Activated CD4-positive, alpha-beta T cell treated with anti-CD3 and anti-CD28 coated beads, Interleukin-2, Interleukin-4, amounts not matched to agents 100 ng/mL and 50 ng/mL, durations not matched to agents 16 hours and 8 hours (primary cell): ENCODE measurements around the gene SH3RF3.

ENCODE experiments used
- DNase-seq: peaks from one replicate; pipeline ENCODE4 v3.0.0-alpha.2; 2020; ENCODE audit warnings: low spot score

SH3RF3 gene

DNA sequence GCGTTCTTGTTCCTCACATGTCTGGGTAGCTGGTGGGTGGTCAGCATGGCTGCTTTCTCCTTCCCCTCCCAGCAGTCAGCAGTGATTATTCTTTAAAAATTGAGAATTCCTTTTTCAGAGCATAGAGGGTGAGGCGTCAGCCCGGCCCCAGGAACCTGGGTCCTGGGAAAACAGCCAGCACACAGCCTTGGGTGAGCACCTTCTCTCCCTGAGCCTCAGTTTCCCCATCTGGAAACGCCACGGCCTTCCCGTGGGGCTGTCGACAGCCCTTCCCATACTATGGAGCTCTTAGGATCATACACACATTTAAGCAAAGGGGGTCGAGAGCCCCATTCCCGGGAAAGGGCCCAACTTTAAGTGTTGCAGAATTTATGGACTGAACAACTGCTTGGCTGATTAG is 73.5 kb downstream of the SH3RF3 start:
- no peak for DNase-seq

DNA sequence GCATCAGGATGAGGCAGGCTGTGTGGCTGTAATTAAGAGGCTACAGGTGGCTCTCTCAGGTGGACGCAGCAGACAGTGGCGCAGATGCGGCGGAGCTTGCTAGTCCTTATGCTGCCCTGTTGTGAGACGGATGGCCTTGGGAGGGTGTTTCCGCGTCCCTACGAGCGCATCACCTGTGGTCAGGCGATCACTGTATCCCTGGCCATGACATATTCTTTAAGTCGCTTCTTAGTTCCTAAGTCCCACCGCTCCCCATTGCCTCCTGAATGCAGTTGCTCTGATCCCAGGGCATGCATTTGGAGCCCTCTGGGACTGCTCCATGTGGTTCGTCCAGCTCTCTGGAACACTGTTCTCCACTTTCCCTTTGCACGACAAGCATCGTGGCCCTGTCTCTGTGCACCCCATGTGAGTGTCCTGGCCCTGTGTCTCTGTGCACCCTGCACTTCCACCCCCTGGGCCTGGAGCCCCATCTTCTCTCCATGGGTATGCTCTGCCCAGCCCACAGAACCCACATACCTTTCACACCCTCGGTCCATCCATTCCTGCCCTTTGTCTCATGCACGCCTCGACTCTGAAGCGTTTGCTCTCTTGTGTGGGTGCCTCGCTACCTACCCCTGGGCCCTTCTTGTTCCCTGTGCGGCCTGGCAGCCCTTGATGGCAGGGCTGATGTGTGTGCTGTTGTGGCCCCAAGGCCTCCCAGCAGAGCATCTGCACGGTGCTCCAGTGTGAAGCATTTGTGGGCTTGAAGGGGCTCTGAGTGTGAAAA is 74.4 kb downstream of the SH3RF3 start:
- DNase-seq: no peak

DNA sequence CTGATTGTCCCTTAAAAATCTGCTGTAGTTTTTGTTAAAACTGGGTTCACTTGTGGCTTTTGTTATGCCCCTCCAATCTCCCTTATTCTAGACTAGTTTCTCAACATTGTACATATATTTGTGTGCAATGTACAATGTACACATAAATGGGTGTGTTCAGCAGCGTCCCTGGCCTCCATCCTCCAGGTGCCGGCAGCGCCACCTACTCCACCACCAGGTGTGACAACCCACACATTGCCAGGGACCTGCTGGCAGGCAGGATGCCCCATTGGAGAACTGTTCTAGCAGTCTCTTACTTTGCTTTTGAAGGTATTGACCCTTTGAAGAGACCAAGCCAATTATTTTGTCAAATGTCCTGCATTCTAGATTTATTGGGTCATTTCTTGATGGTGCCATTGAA is 75.4 kb downstream of the SH3RF3 start:
- DNase-seq: no peak

DNA sequence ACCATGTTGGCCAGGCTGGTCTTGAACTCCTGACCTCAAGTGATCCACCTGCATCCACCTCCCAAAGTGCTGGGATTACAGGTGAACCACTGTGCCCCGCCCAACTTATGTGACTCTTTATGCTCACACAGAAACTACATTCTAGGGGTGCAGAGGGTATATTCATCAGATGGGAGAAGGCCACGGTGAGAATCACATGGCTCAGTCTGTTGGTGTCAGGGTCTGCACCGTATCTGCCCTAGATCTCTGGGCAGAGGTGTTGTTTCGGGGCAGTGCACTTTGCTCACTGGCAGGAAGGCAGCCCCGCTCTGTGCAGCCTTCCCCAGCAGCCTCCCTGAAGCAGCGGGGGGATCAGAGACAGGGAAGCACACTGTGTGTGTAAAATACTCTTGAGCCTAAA is 76.4 kb downstream of the SH3RF3 start:
- DNase-seq: no peak

DNA sequence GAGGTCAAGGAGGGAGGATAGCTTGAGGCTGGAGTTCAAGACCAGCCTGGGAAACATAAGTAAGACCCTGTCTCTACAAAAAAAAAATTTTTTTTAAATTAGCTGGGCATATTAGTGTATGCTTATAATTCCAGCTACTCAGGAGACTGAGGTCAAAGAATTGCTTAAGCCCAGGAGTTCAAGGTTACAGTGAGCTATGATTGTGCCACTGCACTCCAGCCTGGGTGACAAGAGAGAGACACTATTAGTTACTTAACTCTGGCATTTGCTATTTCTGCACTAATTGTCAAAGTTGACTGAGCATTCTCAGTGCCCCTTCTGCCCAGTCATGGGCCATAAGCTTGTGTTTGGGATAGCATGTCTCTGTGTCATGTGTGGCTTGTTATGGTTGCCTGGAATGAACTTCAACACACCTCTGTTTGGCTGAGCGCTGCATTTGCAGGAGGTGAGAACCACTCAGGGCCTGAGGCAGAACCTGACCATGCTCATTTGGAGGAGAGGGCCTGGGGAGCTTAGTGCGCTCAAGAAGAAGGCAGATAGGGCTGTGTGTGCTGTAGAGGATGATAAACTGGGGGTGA is 77.7 kb downstream of the SH3RF3 start:
- no peak for DNase-seq

DNA sequence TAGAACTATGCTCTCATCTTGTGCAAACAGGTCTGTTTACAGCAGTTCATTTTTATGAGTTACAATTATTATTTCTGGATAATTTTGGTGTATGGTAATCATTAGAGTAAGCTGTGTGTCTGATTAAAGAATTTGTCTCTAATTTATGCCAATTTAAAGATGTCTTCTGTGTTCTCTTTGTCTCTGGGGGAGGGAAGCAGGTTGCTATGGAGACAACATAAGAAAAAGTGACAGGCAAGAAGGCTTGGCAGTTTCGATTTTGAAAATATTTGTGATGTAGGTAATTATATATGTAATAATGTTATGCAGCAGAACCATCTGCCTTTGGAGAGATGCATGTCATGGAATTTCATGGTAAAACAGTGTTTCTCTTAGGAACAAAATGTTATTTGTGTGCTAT is 78.2 kb downstream of the SH3RF3 start:
- no peak for DNase-seq

DNA sequence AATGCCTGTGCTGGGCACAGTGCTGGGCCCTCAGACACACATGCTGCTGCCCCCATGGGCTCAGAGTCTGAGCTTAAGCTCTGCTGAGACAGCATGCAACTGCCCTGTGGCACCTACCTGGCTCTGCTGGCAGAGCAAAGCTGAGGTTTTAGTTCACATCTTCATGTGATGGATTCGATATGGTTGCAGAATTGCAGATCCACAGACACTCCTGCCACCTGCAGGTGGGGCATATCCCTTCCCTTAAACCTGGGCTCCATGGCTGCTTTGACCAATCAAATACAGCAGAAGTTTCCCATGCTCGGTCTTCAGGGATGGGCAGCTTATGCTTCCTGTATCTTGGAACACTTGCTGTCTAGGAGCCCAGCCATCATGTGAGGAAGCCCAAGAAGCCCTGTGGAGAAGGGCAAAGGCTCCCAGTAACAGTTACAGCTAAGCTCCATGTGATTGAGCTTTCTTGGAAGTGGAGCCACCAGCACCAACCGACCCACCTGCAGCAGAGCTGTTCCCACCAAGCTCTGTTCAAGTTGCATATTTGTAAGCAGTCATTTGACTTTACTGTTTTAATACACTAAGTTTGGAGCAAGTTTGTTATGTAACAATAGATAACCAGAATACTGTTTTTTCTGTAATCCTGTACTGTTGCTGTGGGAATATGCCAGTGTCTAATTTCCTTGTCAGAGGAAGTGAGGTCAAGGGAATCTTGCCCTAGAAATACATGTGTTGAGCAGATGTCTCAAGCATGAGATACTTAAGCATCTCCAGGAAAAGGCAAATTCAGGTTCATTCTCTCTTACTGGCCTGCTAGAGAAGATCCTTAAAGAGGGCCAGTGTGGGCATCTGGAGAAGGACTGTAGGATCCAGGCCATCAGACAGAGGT is 79.3 kb downstream of the SH3RF3 start:
- DNase-seq: no peak

DNA sequence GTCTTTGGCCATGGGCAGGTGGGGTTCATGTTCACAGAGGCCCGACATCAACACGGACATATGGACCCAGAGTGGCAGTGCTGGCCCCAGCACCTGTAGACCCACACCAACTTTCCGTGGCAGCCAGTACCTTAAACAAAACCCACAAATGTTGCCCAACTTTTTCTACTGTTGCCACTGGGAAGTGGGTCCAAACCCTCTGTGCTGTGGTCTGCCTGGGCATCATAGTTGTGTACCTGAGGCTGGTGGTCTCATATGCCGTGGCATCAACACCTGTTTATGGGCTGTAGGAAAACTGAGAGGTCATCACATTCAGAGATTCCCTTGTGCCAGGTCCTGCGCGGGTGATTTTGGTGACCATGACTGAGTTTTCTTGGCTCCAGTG is 79.9 kb downstream of the SH3RF3 start:
- no peak for DNase-seq

DNA sequence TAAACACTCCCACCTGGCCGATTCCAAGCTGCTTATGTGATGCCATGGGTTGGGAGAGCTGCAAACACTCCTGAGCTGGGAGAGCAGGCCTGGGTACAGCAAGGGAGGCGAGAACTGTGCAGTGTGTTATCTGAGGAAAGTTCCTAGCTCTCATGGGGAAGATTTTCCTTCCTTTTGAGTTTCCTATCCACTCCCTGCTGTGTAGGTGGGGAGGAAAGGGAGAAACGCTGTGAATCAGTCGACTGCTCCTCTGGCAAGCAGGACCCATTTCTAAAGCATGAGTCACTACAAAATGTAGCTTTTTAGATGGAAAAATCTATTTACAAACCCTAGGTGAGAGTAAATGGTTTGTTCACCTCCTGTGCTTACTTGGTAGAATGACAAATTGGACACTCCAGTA is 80.4 kb downstream of the SH3RF3 start:
- DNase-seq: no peak

DNA sequence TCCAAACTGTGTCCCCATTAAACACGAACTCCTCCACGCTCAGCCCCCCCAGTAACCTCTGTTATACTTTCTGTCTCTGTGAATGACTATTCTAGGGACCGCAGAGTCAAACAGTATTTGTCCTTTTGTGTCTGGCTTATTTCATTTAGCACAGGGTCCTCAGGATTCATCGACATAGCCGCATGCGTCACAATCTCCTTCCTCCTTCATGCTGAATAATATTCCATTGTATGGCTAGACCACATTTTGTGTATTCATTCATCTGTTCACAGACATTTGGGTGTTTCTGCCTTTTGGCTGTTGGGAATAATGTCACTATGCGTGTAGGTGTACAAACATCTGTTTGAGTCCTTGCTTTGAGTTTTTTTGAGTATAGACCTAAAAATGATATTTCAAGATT is 80.9 kb downstream of the SH3RF3 start:
- DNase-seq: no peak

DNA sequence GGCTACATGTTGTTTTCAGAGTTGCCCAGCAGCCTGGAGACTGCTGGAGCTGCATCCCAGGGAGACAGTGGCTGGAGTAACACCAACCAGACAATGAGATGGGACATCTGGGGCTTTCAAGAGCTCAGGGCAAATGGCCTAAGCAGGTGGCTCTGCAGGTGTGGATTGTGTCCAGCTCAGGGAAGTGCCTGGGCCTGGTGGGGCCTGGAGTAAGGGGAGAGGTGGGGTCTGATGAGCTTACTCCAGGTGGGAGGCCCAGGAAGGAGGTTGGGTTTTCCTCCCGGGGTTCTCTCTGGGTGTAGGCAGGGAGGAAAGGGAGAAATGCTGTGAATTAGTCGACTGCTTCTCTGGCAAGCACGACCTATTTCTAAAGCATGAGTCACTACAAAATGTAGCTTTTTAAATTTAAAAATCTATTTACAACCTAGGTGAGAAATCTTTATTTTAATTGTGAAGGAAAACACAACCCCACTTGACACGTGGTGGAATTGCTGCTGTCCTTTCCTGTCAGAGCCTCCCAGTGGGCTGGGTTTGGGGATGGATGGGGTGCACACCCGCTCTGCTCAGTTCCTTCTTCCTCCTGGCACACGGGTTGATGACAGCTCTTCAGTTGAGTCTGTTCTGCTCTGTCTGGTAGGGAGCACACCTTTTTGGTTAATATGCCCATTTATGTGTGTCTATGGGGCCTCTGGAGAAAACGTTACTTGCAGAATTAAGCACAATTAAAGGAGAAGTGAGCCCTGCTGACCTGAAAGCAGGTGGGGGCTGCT is 81.6 kb downstream of the SH3RF3 start:
- no peak for DNase-seq

DNA sequence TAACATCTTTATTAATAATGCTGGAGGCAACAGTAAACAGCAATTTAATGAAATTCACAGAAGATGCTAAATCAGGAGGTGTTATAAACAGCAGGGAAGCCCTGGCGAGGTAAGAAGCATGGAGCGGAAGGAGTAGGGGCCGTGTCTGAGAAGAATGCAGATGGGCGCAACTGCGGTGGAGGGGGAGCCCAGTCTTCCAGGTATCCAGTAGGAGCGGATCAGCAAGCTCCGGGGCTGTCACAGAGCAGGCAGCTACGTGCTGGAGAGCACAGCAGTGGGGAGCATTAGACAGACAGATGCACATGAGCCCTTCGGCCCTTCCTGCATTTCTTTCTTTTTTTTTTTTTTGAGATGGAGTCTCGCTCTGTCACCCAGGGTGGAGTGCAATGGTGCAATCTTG is 82.3 kb downstream of the SH3RF3 start:
- no peak for DNase-seq

DNA sequence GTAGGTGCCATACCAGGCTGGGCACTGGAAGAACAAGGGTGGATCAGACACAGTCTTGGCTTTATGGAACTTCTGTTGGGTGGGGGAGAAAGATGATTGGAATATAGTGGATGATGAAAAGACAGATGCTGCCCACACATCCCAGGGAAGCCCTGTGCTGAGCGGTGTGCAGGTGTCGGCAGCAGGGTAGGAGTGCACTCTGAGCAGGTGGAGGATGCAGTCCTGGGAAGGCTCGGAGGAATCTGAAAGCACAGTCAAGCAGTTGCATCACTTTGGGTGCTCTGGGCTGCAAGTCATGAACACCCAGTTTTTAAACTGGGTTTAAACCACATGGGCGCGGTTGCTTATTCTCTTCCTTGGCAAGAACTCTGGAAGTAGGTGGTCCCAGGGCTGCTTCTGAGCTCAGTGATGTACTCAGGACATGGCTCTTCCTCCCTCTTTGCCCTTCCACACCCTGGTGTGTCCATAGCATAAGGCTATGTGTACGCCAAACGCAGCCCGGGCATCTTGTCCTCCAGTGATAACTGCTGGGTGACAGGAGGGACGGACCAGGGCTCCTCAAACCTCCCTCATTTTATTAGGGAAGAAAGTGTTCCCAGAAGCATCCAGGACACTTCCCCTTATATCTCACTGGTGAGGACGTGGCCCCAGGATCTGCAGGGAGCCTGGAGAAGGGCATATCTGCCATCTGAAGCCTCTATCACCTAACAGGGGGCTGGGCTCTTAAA is 84.0 kb downstream of the SH3RF3 start:
- no peak for DNase-seq

DNA sequence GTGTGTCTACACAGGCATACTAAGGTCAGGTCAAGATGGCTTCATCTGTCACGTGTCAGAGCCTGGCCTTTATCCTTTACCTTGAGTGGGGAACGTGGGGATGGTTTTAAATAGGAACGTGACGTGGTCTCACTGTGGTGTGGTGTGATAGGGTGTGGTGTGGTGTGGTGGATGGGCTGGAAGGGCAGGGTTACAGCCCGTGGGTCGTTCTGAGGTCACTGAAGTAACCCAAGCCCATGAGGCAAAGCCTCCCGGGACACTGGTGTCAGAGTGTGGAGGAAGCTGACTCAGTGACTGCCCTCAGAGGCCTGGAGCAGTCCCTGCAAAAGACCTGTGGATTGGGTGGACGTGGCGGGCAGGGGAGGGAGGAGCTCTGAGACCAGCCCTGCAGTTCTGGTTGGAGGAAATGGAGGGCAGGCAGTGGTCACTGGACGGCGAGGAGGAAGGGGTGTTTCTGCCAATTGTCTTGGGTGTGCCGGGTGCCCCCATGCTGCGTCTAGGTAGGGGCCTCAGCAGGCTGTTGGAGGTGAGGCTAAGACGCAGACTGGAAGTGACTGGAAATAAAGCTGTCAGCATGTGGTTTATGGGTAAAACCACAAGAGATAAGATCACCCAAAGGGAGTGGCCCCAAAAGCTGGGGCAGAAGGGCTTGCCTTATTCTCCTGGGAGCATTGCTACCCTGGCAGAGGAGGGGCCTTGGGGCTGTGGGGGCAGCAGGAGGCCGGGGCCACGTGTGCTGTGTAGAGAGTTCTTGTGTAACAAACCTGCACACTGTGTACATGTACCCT is 84.8 kb downstream of the SH3RF3 start:
- DNase-seq: peak; percentile 81

DNA sequence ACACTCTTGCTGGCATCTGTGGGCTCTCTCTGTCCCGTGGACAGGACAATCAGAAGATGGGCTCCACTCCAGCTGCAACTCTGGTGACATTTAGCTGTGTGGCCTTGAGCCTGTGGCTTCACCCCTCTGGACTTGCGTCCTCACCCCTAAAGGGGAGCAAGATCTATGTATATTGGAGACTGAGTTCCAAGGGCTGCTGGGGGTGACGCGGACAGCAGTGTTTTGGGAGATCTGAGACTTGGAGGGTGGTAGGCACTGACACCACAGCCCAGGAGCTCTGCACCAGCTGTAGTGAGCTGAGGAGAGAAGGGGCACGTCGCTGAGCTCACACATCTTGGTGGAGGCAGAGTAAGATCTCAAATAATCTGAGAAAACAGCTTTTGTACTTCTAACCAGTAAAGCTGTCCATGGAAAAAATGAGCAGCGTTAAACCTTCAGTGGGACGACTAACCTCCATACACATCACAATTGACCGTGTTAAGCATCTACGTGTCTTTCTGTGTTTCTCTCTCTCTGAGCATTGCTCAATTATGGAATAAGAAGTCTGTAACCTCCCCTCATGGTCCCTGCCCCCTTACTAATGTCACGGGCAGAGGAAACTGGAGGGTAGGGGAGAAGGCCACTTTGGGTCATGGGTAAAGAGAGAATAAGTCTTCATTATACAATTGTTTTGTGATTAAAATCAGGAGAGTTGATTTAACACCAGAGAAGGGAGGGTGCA is 85.8 kb downstream of the SH3RF3 start:
- DNase-seq: peak; percentile 9

DNA sequence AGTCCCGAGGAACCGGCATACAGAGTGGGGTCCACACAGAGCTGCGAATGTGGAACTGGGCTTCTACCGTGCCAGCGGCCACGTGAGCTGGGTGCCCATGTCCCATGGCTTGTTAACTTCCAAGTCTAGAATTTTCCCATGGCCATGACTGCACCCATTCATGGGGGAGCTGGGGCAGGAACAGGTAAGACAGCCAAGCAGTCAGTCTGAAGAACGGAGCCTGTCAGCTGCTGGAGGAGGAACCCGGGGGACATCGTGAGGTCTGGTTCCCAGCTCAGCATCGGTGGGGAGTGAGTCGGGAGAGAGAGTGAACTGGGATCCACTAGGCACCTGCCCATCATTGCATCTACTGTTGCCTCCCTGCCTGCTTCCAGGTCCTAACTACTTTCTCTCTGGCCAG is 86.9 kb downstream of the SH3RF3 start:
- no peak for DNase-seq

DNA sequence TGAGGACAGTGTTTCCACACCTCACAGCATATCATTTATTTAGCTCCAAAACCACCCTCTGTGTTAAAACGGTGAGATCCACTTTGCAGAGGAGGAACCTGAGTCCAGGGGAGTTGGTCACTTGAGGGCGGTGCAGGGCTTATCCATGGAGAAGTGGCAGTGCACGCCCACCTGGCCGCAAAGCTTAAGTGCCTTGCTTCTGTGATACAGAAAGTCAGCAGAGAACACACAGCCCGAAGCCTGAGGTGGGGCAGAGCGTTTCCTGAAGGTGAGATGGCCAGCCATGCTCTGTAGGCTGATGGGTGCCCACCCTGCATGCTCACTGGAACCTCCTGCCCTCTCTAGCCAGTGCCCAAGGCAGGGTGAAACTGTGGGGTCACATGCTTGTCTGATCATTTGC is 87.3 kb downstream of the SH3RF3 start:
- no peak for DNase-seq

DNA sequence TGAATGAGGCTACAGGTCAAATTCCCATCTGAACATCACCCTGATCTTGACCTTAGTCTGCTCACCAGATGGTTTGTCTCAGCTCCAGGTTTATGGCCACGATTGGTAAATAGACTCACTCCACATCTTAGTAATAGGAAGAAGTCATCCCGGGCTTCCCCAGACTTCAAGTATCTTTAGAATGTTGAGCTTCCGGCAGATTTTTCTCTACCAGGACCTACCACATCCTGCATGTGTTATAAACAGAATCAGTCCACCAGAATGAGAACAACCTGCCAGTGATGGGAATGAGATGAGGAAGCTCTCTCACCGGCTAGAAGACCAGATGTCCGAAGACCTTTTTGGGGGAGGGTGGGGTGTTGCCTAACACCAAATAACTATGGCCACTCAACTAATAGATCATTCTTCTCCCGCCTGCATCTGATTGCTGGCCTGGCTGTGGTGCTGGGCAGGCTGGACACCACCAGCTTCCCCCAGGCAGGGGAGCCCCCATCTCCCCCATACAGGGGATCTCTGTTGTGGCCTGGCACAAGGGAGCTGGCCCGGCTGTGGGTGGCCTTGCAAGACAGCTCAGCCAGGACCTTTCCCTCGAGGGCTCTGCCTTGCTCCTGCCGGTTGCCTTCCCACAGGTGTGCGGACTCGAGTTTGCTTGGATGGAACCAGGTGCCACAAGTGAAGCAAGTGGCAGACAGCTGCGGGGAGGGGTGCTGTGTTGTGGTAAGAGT is 88.5 kb downstream of the SH3RF3 start:
- DNase-seq: peak; percentile 18

DNA sequence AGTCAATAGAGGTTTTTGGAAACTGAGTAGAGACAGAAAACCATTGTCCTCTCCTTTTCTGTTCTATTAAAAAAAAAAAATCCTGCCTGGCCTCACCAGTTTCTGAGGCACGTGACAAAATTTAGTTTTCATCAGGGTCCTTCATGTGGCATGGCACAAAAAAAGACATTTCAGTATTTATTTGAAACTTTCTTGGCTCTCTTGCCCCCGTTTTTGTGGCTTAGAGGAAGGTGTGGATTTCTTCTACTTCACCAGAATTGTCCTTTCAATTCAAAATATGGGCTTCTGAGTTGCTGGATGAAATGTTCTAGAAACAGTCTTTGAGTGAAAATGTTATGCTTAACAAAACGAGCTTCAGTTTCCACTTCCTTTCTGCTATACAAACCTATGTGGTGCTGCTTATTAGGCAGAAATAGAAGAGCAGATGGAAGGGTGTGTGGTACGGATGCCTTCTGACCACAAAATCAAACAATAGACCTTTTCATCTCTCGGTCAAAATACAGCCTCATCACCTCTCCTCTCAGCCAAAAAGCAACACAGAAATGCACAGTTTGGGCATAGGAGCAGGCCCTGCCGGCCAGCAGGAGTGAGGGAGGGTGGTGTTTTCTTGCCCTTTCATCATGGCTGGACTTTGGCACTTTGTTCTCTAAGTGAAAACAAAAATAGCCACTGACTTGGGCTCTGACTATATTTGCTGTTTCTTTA is 89.2 kb downstream of the SH3RF3 start:
- DNase-seq: no peak
